GM10266 (cell line): ENCODE results near the gene EFNA5.

Experiments
- DNase-seq: peaks from one replicate; pipeline ENCODE4 v3.0.0; 2012; ENCODE audit errors: extremely low spot score
- CTCF ChIP-seq: IDR thresholded peaks from 2 replicates; pipeline ENCODE4 v1.5.1; 2012; ENCODE audit warnings: mild to moderate bottlenecking, low read depth; ENCODE audit not compliant: control insufficient read depth, insufficient read depth; ENCODE audit errors: missing control alignments

The EFNA5 gene

GRCh38 chr5:107515521-107516080 is 155.1 kb downstream of the EFNA5 start:
- no peak for TF ChIP-seq CTCF
- no peak for DNase-seq

GRCh38 chr5:107514305-107514704 is 156.4 kb downstream of the EFNA5 start:
- TF ChIP-seq CTCF: no peak
- no peak for DNase-seq

GRCh38 chr5:107513337-107514085 is 157.2 kb downstream of the EFNA5 start:
- no peak for DNase-seq
- TF ChIP-seq CTCF: no peak

- no peak for DNase-seq
- no peak for TF ChIP-seq CTCF
These were observed 158.7 kb downstream of the EFNA5 start for GRCh38 chr5:107512029-107512428.

- no peak for TF ChIP-seq CTCF
- no peak for DNase-seq
These were observed 160.6 kb downstream of the EFNA5 start for GRCh38 chr5:107510125-107510524.

- DNase-seq: no peak
- no peak for TF ChIP-seq CTCF
These were observed 162.6 kb downstream of the EFNA5 start for GRCh38 chr5:107508097-107508496.
